Measurements from ENCODE around the gene GLRX2. TPM values are rescaled to one million over a fixed set of nuclear protein-coding genes. Genes with fewer than 3 reads are reported as not detected.

The GLRX2 gene
- total and polyA plus RNA-seq, 4 experiments from 2014 or later, result 15.0 to 17.0 (median 15.8) TPM

- Histone ChIP-seq H3K27ac (ENCODE audit: low read depth, low read length) (no peak overlapping the region), H3K4me3 (ENCODE audit: low read length in 2 of 2) (no peak overlapping the region), H3K9me3 (ENCODE audit: control insufficient read depth in 1 of 2, low read length in 2 of 2) (no peaks in the 10 kb centered on the region), H3K4me1 (ENCODE audit: insufficient read depth, low read length) (peaks cover 52% of the 10 kb centered on the region), H3K27me3 (ENCODE audit: insufficient read depth, low read length) (no peaks in the 10 kb centered on the region), H3K36me3 (ENCODE audit: insufficient read depth, low read length) (no peaks in the 10 kb centered on the region)
- ChIA-PET POLR2A (ENCODE audit: partially characterized antibody) (no interaction called here), CTCF (ENCODE audit: partially characterized antibody) (no interaction called here)
- Mint-ChIP-seq H3K9me3 (no peaks in the 10 kb centered on the region), H3K27me3 (no peaks in the 10 kb centered on the region), H3K4me3 (peak overlapping the region in 1 of 8 donors; percentile 9), H3K27ac (peak overlapping the region in 6 of 7 donors; percentile 7 to 89 (median 50)), H3K4me1 (peaks cover 45 to 72% (median 62%) of the 10 kb centered on the region in 4 donors), H3K36me3 (peaks cover 6 to 22% of the 10 kb centered on the region in 2 donors)
- no peak for DNase-seq
- intact Hi-C loops (cut with micrococcal nuclease), result no loop called here
Observed at GRCh38 chr1:193068013-193068412, 37.2 kb downstream of the GLRX2 start.

GRCh38 chr1:193066606-193067005, 38.6 kb downstream of the GLRX2 start:
- no peaks in the 10 kb centered on the region for H3K9me3 ChIP-seq (ENCODE audit: control insufficient read depth in 1 of 2, low read length in 2 of 2)
- no peak overlapping the region for H3K4me3 ChIP-seq (ENCODE audit: low read length in 2 of 2)
- ChIA-PET POLR2A (ENCODE audit: partially characterized antibody) (no interaction called here), CTCF (ENCODE audit: partially characterized antibody) (interaction anchor here (1.0 kb wide), 1 partner anchor 14 kb away, joined by 3 read pairs; no protein-coding TSS in a partner anchor)
- H3K27ac Mint-ChIP-seq, result peak overlapping the region in 3 of 7 donors; percentile 0 to 77 (median 64)
- no peak overlapping the region for H3K27ac ChIP-seq (ENCODE audit: low read depth, low read length)
- intact Hi-C loops (cut with micrococcal nuclease), result no loop called here
- no peaks in the 10 kb centered on the region for H3K27me3 Mint-ChIP-seq
- H3K27me3 ChIP-seq (ENCODE audit: insufficient read depth, low read length), result no peaks in the 10 kb centered on the region
- H3K36me3 ChIP-seq (ENCODE audit: insufficient read depth, low read length), result no peaks in the 10 kb centered on the region
- peak overlapping the region in 1 of 8 donors; percentile 20 for H3K4me3 Mint-ChIP-seq
- H3K9me3 Mint-ChIP-seq, result no peaks in the 10 kb centered on the region
- H3K4me1 Mint-ChIP-seq, result peaks cover 50 to 81% (median 67%) of the 10 kb centered on the region in 4 donors
- no peak for DNase-seq
- peaks cover 0 to 24% of the 10 kb centered on the region in 2 donors for H3K36me3 Mint-ChIP-seq
- H3K4me1 ChIP-seq (ENCODE audit: insufficient read depth, low read length), result peaks cover 59% of the 10 kb centered on the region

- no peak overlapping the region for H3K4me3 Mint-ChIP-seq
- no peak for DNase-seq
- intact Hi-C loops (cut with micrococcal nuclease), result no loop called here
- no peaks in the 10 kb centered on the region for H3K9me3 Mint-ChIP-seq
- Histone ChIP-seq H3K4me3 (ENCODE audit: low read length in 2 of 2) (no peak overlapping the region), H3K9me3 (ENCODE audit: control insufficient read depth in 1 of 2, low read length in 2 of 2) (no peaks in the 10 kb centered on the region), H3K27me3 (ENCODE audit: insufficient read depth, low read length) (no peaks in the 10 kb centered on the region), H3K27ac (ENCODE audit: low read depth, low read length) (no peak overlapping the region), H3K36me3 (ENCODE audit: insufficient read depth, low read length) (no peaks in the 10 kb centered on the region), H3K4me1 (ENCODE audit: insufficient read depth, low read length) (peaks cover 60% of the 10 kb centered on the region)
- H3K27me3 Mint-ChIP-seq, result no peaks in the 10 kb centered on the region
- peak overlapping the region; percentile 0 to 77 (median 54) for H3K27ac Mint-ChIP-seq
- ChIA-PET POLR2A (ENCODE audit: partially characterized antibody) (no interaction called here), CTCF (ENCODE audit: partially characterized antibody) (interaction anchor here (1.0 kb wide), 1 partner anchor 15 kb away, joined by 3 read pairs; no protein-coding TSS in a partner anchor)
- peaks cover 0 to 24% of the 10 kb centered on the region in 2 donors for H3K36me3 Mint-ChIP-seq
- peaks cover 49 to 81% (median 68%) of the 10 kb centered on the region in 4 donors for H3K4me1 Mint-ChIP-seq
Observed at GRCh38 chr1:193065954-193066353, 39.3 kb downstream of the GLRX2 start.

- H3K27ac Mint-ChIP-seq, result peak overlapping the region in 6 of 7 donors; percentile 15 to 66 (median 21)
- no peak overlapping the region for H3K27ac ChIP-seq (ENCODE audit: low read depth, low read length)
- no peak overlapping the region for H3K4me3 ChIP-seq (ENCODE audit: low read length in 2 of 2)
- peaks cover 0 to 4% (median 0%) of the 10 kb centered on the region in 8 donors for H3K9me3 Mint-ChIP-seq
- ChIA-PET CTCF (ENCODE audit: partially characterized antibody) (interaction anchor here (1.0 kb wide), 1 partner anchor 41 kb away, joined by 3 read pairs; no protein-coding TSS in a partner anchor), POLR2A (ENCODE audit: partially characterized antibody) (no interaction called here)
- peaks cover 57% of the 10 kb centered on the region for H3K4me1 ChIP-seq (ENCODE audit: insufficient read depth, low read length)
- H3K4me1 Mint-ChIP-seq, result peaks cover 47 to 82% (median 67%) of the 10 kb centered on the region in 4 donors
- H3K9me3 ChIP-seq (ENCODE audit: control insufficient read depth in 1 of 2, low read length in 2 of 2), result no peaks in the 10 kb centered on the region
- H3K36me3 Mint-ChIP-seq, result peaks cover 0 to 21% of the 10 kb centered on the region in 2 donors
- H3K36me3 ChIP-seq (ENCODE audit: insufficient read depth, low read length), result no peaks in the 10 kb centered on the region
- H3K27me3 Mint-ChIP-seq, result peaks cover 0 to 1% of the 10 kb centered on the region in 2 donors
- H3K27me3 ChIP-seq (ENCODE audit: insufficient read depth, low read length), result no peaks in the 10 kb centered on the region
- peak overlapping the region in 1 of 8 donors; percentile 22 for H3K4me3 Mint-ChIP-seq
- intact Hi-C loops (cut with micrococcal nuclease), result no loop called here
- DNase-seq, result peak in 1 of 5 donors; percentile 4
Observed at GRCh38 chr1:193062698-193063463, 42.3 kb downstream of the GLRX2 start.

DNA sequence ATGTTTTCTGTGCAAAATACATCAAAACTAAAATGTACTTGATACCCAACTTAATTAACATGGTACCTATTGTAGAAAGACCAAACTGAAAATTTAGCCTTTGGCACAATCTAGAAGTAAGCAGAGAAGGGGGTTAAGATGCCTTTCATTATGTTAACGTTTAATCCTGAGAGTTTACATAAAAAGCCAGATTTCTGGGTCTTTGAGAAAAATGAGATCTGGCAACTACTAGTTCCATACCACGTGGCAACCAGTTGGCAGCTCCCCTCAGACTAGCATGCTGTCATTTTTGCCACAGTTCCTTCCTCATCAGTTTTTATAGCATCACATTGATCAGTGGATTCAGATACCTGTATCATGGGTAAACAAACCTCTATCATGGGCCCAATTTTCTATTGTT, 44.3 kb downstream of the GLRX2 start:
- ChIA-PET POLR2A (ENCODE audit: partially characterized antibody) (interaction anchor here (0.5 to 3.7 kb wide), 2 partner anchors 56 to 61 kb away, joined by 3 to 45 read pairs; partner anchors contain the start of gene CDC73), CTCF (ENCODE audit: partially characterized antibody) (interaction anchor here (0.6 kb wide), 1 partner anchor 61 kb away, joined by 3 read pairs; the partner anchor contains the start of gene CDC73)
- DNase-seq, result peak in 1 of 5 donors; percentile 33
- peak overlapping the region in 5 of 7 donors; percentile 30 to 95 (median 71) for H3K27ac Mint-ChIP-seq
- H3K27me3 Mint-ChIP-seq, result peaks cover 0 to 1% of the 10 kb centered on the region in 2 donors
- peak overlapping the region; percentile 67 to 100 (median 99) for H3K4me3 Mint-ChIP-seq
- Histone ChIP-seq H3K27ac (ENCODE audit: low read depth, low read length) (no peak overlapping the region), H3K27me3 (ENCODE audit: insufficient read depth, low read length) (no peaks in the 10 kb centered on the region), H3K4me3 (ENCODE audit: low read length in 2 of 2) (peak overlapping the region; percentile 73 to 89), H3K9me3 (ENCODE audit: control insufficient read depth in 1 of 2, low read length in 2 of 2) (no peaks in the 10 kb centered on the region), H3K4me1 (ENCODE audit: insufficient read depth, low read length) (peaks cover 63% of the 10 kb centered on the region), H3K36me3 (ENCODE audit: insufficient read depth, low read length) (no peaks in the 10 kb centered on the region)
- H3K4me1 Mint-ChIP-seq, result peaks cover 47 to 83% (median 65%) of the 10 kb centered on the region in 4 donors
- intact Hi-C loops (cut with micrococcal nuclease), result no loop called here
- H3K36me3 Mint-ChIP-seq, result peaks cover 0 to 19% of the 10 kb centered on the region in 2 donors
- H3K9me3 Mint-ChIP-seq, result peaks cover 0 to 4% (median 0%) of the 10 kb centered on the region in 8 donors

DNA sequence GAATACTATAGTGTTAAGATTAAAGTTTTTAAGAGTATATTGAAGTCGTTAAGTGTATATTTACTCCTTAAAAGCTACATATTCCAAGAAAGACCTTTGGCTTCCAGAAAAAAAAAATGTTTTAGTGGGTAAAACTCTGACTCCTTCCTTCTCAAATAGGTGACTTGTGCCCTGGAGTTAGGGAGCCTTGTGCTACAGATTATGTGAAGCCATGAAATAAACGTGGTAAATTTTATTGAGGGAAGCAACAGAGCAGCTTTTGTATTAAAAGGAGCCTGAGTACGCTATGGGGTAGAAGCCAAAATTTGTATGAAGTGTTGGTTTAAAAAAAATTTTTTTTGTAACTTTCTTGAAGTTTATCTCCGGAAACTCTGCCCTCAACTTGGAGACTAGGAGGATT, 44.8 kb downstream of the GLRX2 start:
- H3K4me1 Mint-ChIP-seq, result peaks cover 43 to 78% (median 60%) of the 10 kb centered on the region in 4 donors
- peaks cover 0 to 1% of the 10 kb centered on the region in 2 donors for H3K27me3 Mint-ChIP-seq
- Histone ChIP-seq H3K4me3 (ENCODE audit: low read length in 2 of 2) (peak overlapping the region; percentile 73 to 89), H3K9me3 (ENCODE audit: control insufficient read depth in 1 of 2, low read length in 2 of 2) (no peaks in the 10 kb centered on the region), H3K27ac (ENCODE audit: low read depth, low read length) (peak overlapping the region; percentile 89), H3K36me3 (ENCODE audit: insufficient read depth, low read length) (no peaks in the 10 kb centered on the region), H3K27me3 (ENCODE audit: insufficient read depth, low read length) (no peaks in the 10 kb centered on the region), H3K4me1 (ENCODE audit: insufficient read depth, low read length) (peaks cover 59% of the 10 kb centered on the region)
- peak in 1 of 5 donors; percentile 2 for DNase-seq
- peaks cover 0 to 4% (median 0%) of the 10 kb centered on the region in 8 donors for H3K9me3 Mint-ChIP-seq
- H3K4me3 Mint-ChIP-seq, result peak overlapping the region; percentile 84 to 100 (median 99)
- ChIA-PET CTCF (ENCODE audit: partially characterized antibody) (interaction anchor here (0.6 kb wide), 1 partner anchor 61 kb away, joined by 3 read pairs; the partner anchor contains the start of gene CDC73), POLR2A (ENCODE audit: partially characterized antibody) (interaction anchor here (0.5 to 3.7 kb wide), 2 partner anchors 57 to 62 kb away, joined by 3 to 45 read pairs; partner anchors contain the start of gene CDC73)
- intact Hi-C loops (cut with micrococcal nuclease), result no loop called here
- peaks cover 0 to 19% of the 10 kb centered on the region in 2 donors for H3K36me3 Mint-ChIP-seq
- peak overlapping the region in 6 of 7 donors; percentile 60 to 100 (median 96) for H3K27ac Mint-ChIP-seq

DNA sequence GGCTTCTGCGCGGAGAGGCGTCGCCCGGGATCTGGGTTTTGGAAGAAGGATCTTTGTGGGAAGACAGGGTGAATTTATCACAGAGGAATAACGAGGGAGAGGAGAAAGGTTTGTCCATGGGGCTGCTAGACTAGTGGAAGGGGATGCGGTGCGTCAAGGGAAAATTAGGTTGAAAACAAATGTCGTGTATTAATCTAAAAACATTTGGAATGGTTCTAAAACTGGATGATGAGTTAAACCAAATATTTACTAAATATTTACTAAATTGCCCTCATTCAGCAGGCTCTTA, 45.2 kb downstream of the GLRX2 start:
- peak overlapping the region; percentile 89 for H3K27ac ChIP-seq (ENCODE audit: low read depth, low read length)
- H3K9me3 ChIP-seq (ENCODE audit: control insufficient read depth in 1 of 2, low read length in 2 of 2), result no peaks in the 10 kb centered on the region
- Mint-ChIP-seq H3K4me1 (peaks cover 41 to 78% (median 57%) of the 10 kb centered on the region in 4 donors), H3K4me3 (peak overlapping the region; percentile 90 to 100 (median 99)), H3K9me3 (peaks cover 0 to 4% (median 0%) of the 10 kb centered on the region in 8 donors), H3K27me3 (peaks cover 0 to 1% of the 10 kb centered on the region in 2 donors), H3K36me3 (peaks cover 0 to 19% of the 10 kb centered on the region in 2 donors), H3K27ac (peak overlapping the region; percentile 95 to 100 (median 99))
- no peak for DNase-seq
- CTCF ChIA-PET (ENCODE audit: partially characterized antibody), result no interaction called here
- H3K27me3 ChIP-seq (ENCODE audit: insufficient read depth, low read length), result no peaks in the 10 kb centered on the region
- POLR2A ChIA-PET (ENCODE audit: partially characterized antibody), result interaction anchor here (3.7 kb wide), 1 partner anchor 62 kb away, joined by 45 read pairs; the partner anchor contains the start of gene CDC73
- H3K4me3 ChIP-seq (ENCODE audit: low read length in 2 of 2), result peak overlapping the region; percentile 73 to 89
- intact Hi-C loops (cut with micrococcal nuclease), result no loop called here
- peaks cover 58% of the 10 kb centered on the region for H3K4me1 ChIP-seq (ENCODE audit: insufficient read depth, low read length)
- no peaks in the 10 kb centered on the region for H3K36me3 ChIP-seq (ENCODE audit: insufficient read depth, low read length)
